GM23248 (cell line): ENCODE results near the gene GUSB. TPM values are rescaled to one million over a fixed set of nuclear protein-coding genes. Genes with fewer than 3 reads are reported as not detected.

Experiments
- DNase-seq: peaks from one replicate; pipeline ENCODE4 v3.0.0-alpha.2; 2015
- H2AFZ ChIP-seq: fragments of 200-600 bp; sonication (generic); 2 replicates; pipeline ENCODE4 v1.6.1; 2016; ENCODE audit warnings: antibody characterized with exemption
- H3F3A ChIP-seq: fragments of 200-600 bp; sonication (generic); 2 replicates; pipeline ENCODE4 v1.6.1; 2016; ENCODE audit warnings: mild to moderate bottlenecking, antibody characterized with exemption, mixed run types; ENCODE audit not compliant: insufficient read depth
- H3K27ac ChIP-seq: fragments of 200-600 bp; sonication (generic); 2 replicates; pipeline ENCODE4 v1.5.1; 2016; ENCODE audit warnings: mild to moderate bottlenecking
- H3K27me3 ChIP-seq: fragments of 200-600 bp; sonication (generic); replicated peaks from 2 replicates; pipeline ENCODE4 v1.6.1; 2016; ENCODE audit warnings: mild to moderate bottlenecking; ENCODE audit not compliant: insufficient read depth
- H3K36me3 ChIP-seq: fragments of 200-600 bp; sonication (generic); 2 replicates; pipeline ENCODE4 v1.6.1; 2016; ENCODE audit warnings: low read depth, mild to moderate bottlenecking
- H3K4me1 ChIP-seq: fragments of 200-600 bp; sonication (generic); 2 replicates; pipeline ENCODE4 v1.6.1; 2016; ENCODE audit warnings: mild to moderate bottlenecking; ENCODE audit not compliant: insufficient read depth
- H3K4me2 ChIP-seq: fragments of 200-600 bp; sonication (generic); one replicate; pipeline ENCODE4 v1.6.1; 2016; ENCODE audit warnings: mild to moderate bottlenecking; ENCODE audit not compliant: unreplicated experiment
- H3K4me3 ChIP-seq: fragments of 200-600 bp; sonication (generic); 2 replicates; pipeline ENCODE4 v1.5.1; 2016; ENCODE audit warnings: mild to moderate bottlenecking
- H3K79me2 ChIP-seq: fragments of 200-600 bp; sonication (generic); 2 replicates; pipeline ENCODE4 v1.6.1; 2016; ENCODE audit warnings: mild to moderate bottlenecking; ENCODE audit not compliant: insufficient read depth
- H3K9ac ChIP-seq: fragments of 200-600 bp; sonication (generic); 2 replicates; pipeline ENCODE4 v1.6.1; 2016; ENCODE audit warnings: mild to moderate bottlenecking
- H3K9me2 ChIP-seq: fragments of 200-600 bp; sonication (generic); 2 replicates; pipeline ENCODE4 v1.6.1; 2016; ENCODE audit warnings: mixed run types, mild to moderate bottlenecking, moderate library complexity; ENCODE audit not compliant: insufficient read depth
- H3K9me3 ChIP-seq: fragments of 200-600 bp; sonication (generic); one replicate; pipeline ENCODE4 v1.6.1; 2017; ENCODE audit warnings: low read depth
- H4K20me1 ChIP-seq: fragments of 200-600 bp; sonication (generic); 2 replicates; pipeline ENCODE4 v1.6.0; 2016; ENCODE audit not compliant: insufficient read depth
- EZH2 ChIP-seq: fragments of 200-600 bp; sonication (generic); IDR thresholded peaks from 2 replicates; pipeline ENCODE4 v1.6.1; 2018; ENCODE audit warnings: antibody characterized with exemption, mild to moderate bottlenecking; ENCODE audit not compliant: insufficient read depth, poor library complexity, severe bottlenecking
- EZH2phosphoT487 ChIP-seq: fragments of 200-600 bp; sonication (generic); IDR thresholded peaks from 2 replicates; pipeline ENCODE4 v1.6.1; 2018; ENCODE audit warnings: antibody characterized with exemption, moderate library complexity, mild to moderate bottlenecking, low read depth; ENCODE audit not compliant: insufficient read depth
- WGBS, 2 experiments: methylation state at CpG; one replicate each; pipeline ENCODE4 v1.1.6; 2015 to 2017; ENCODE audit warnings: low lambda C conversion rate in 2 of 2, low coverage in 1 of 2; ENCODE audit errors: missing lambda C conversion rate in 2 of 2; 5-methylcytosine and 5-hydroxymethylcytosine counted together
- in situ Hi-C: fragments of 300-500 bp; cut with MboI; formaldehyde crosslinking; loops from 2 replicates; pipeline ENCODE4 v1.15.0; 2020
- polyA plus RNA-seq: library from polyadenylated mRNA; unstranded; fragments of >200 nt; fragmentation: Nextera tagmentation; extraction: Ambion mirVana; gene quantifications from 2 replicates; pipeline ENCODE4 v1.2.1, GENCODE V29; 2016
- total RNA-seq: library from RNA; depleted of rRNA; stranded (reverse); fragments of >200 nt; shearing (Covaris generic); gene quantifications from 2 replicates; pipeline ENCODE4 v1.2.3, GENCODE V29; 2014

Gene GUSB
- total and polyA plus RNA-seq, 2 experiments from 2014 or later, result 11.6 to 39.7 TPM

GRCh38 chr7:65972976-65973375 lies 9.0 kb downstream of the GUSB start:
- WGBS, 2 experiments, result 99 to 100% methylated on average over 13 of the region's 13 CpGs

GRCh38 chr7:65971021-65971420 lies 11.0 kb downstream of the GUSB start:
- Histone ChIP-seq H3K9ac (no peak overlapping the region), H3K9me2 (no peaks in the 10 kb centered on the region), H3K36me3 (no peaks in the 10 kb centered on the region; the same call in 1 of the 2 replicates), H2AFZ (no peak overlapping the region), H3K4me1 (no peaks in the 10 kb centered on the region), H3F3A (no peaks in the 10 kb centered on the region), H3K9me3 (no peaks in the 10 kb centered on the region), H3K79me2 (no peaks in the 10 kb centered on the region), H3K27me3 (no peaks in the 10 kb centered on the region), H3K27ac (no peak overlapping the region), H3K4me2 (no peak overlapping the region), H4K20me1 (no peaks in the 10 kb centered on the region), H3K4me3 (no peak overlapping the region)
- in situ Hi-C loops, result no loop called here
- no peak for DNase-seq
- TF ChIP-seq EZH2phosphoT487 (no peak), EZH2 (no peak)
- WGBS, 2 experiments, result 91 to 96% methylated on average over 8 of the region's 8 CpGs

More at GRCh38 chr7:65972976-65973375, 9.0 kb downstream of the GUSB start:
- Histone ChIP-seq H3F3A (no peaks in the 10 kb centered on the region), H3K9ac (no peak overlapping the region), H4K20me1 (no peaks in the 10 kb centered on the region), H3K4me3 (no peak overlapping the region), H2AFZ (no peak overlapping the region), H3K27ac (no peak overlapping the region), H3K36me3 (no peaks in the 10 kb centered on the region; the same call in 1 of the 2 replicates), H3K9me2 (no peaks in the 10 kb centered on the region), H3K79me2 (no peaks in the 10 kb centered on the region), H3K27me3 (no peaks in the 10 kb centered on the region), H3K9me3 (no peaks in the 10 kb centered on the region), H3K4me1 (no peaks in the 10 kb centered on the region), H3K4me2 (no peak overlapping the region)
- in situ Hi-C loops, result no loop called here
- no peak for DNase-seq
- TF ChIP-seq EZH2phosphoT487, result no peak
- no peak for TF ChIP-seq EZH2

GRCh38 chr7:65968256-65969185 lies 13.5 kb downstream of the GUSB start:
- H3K36me3 ChIP-seq, result peaks cover 7% of the 10 kb centered on the region; the same call in 1 of the 2 replicates
- H3K9ac ChIP-seq, result no peak overlapping the region
- DNase-seq, result no peak
- H3K27me3 ChIP-seq, result no peaks in the 10 kb centered on the region
- no peaks in the 10 kb centered on the region for H4K20me1 ChIP-seq
- no peak overlapping the region for H3K4me3 ChIP-seq
- no peaks in the 10 kb centered on the region for H3F3A ChIP-seq
- no peaks in the 10 kb centered on the region for H3K9me3 ChIP-seq
- H3K27ac ChIP-seq, result no peak overlapping the region
- TF ChIP-seq EZH2 (no peak), EZH2phosphoT487 (no peak)
- H3K79me2 ChIP-seq, result no peaks in the 10 kb centered on the region
- H3K4me2 ChIP-seq, result no peak overlapping the region
- H3K9me2 ChIP-seq, result no peaks in the 10 kb centered on the region
- H2AFZ ChIP-seq, result no peak overlapping the region
- in situ Hi-C loops, result no loop called here
- no peaks in the 10 kb centered on the region for H3K4me1 ChIP-seq
- whole genome bisulfite sequencing, 2 experiments, result 95% methylated on average over 25 to 26 of the region's 26 CpGs

- peaks cover 7% of the 10 kb centered on the region; the same call in 1 of the 2 replicates for H3K36me3 ChIP-seq
- no peak overlapping the region for H2AFZ ChIP-seq
- no peak for TF ChIP-seq EZH2phosphoT487
- no peak for TF ChIP-seq EZH2
- no peaks in the 10 kb centered on the region for H3K4me1 ChIP-seq
- DNase-seq, result no peak
- 88 to 92% methylated on average over 17 of the region's 17 CpGs for WGBS, 2 experiments
- in situ Hi-C loops, result no loop called here
- H3K27ac ChIP-seq, result no peak overlapping the region
- no peak overlapping the region for H3K4me3 ChIP-seq
- H3K27me3 ChIP-seq, result no peaks in the 10 kb centered on the region
- H3F3A ChIP-seq, result no peaks in the 10 kb centered on the region
- H4K20me1 ChIP-seq, result no peaks in the 10 kb centered on the region
- H3K79me2 ChIP-seq, result no peaks in the 10 kb centered on the region
- no peaks in the 10 kb centered on the region for H3K9me2 ChIP-seq
- H3K9ac ChIP-seq, result no peak overlapping the region
- H3K9me3 ChIP-seq, result no peaks in the 10 kb centered on the region
- H3K4me2 ChIP-seq, result no peak overlapping the region
Measured at GRCh38 chr7:65967361-65968155, 14.5 kb downstream of the GUSB start.
